GM12878 (cell line): Measurements from ENCODE around the gene RALGAPA2.

ENCODE experiments used
- EZH2 ChIP-seq: IDR thresholded peaks from 2 replicates; pipeline ENCODE4 v1.6.1; 2012; ENCODE audit warnings: low read depth, mild to moderate bottlenecking, control low read depth, inconsistent platforms, low read length, borderline replicate concordance; ENCODE audit not compliant: control insufficient read depth
- NR2C2 ChIP-seq: IDR thresholded peaks from 2 replicates; pipeline ENCODE4 v1.6.1; 2011; ENCODE audit warnings: borderline replicate concordance, low read depth; ENCODE audit not compliant: control insufficient read depth, insufficient read length
- NRF1 ChIP-seq: conservative IDR thresholded peaks from 2 replicates; pipeline ENCODE4 v1.6.1; 2011; ENCODE audit warnings: mild to moderate bottlenecking, low read depth, low read length, improper control_type of control experiment
- SP1 ChIP-seq: IDR thresholded peaks from one replicate; pipeline ENCODE4 v1.6.1; 2011; ENCODE audit warnings: low read depth, low read length
- SUZ12 ChIP-seq: fragments of 200-600 bp; sonication (generic); IDR thresholded peaks from one replicate; pipeline ENCODE4 v1.6.1; 2018; ENCODE audit warnings: antibody characterized with exemption, mild to moderate bottlenecking; ENCODE audit not compliant: unreplicated experiment
- TF ChIP-seq, protein P1 (sequence below), 3 experiments: IDR thresholded peaks in 2 of 3; conservative IDR thresholded peaks in 1 of 3; 2 replicates each; pipeline ENCODE4 v1.5.1; 2011; ENCODE audit warnings: low read depth in 3 of 3, low read length in 3 of 3, mild to moderate bottlenecking in 3 of 3, control low read depth in 2 of 3, moderate library complexity in 2 of 3, inconsistent platforms in 1 of 3, mixed read lengths in 1 of 3; ENCODE audit not compliant: control insufficient read depth in 2 of 3, insufficient read depth in 1 of 3; ENCODE audit errors: extremely low read depth in 1 of 3

DNA sequence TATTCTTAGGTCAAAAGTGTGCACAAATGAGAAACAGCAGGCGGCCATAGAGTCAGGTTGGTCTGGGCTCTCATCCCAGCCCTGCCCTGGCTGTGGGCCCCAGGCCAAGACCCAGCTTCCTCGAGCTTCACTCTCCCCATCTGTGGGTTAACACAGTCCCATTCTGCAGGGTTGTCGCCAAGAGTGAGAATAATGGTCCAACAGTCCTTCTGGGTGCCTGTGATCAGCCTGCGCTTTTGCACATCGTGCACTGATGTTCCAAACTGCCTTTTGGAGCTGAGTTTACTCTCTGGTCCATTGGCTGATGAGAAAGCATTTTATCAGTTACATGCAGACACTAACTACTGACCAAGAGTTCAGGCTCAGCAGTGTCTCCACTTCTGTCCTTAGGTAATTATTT lies 261.9 kb downstream of the RALGAPA2 start:
- no peak for TF ChIP-seq SP1
- no peak for TF ChIP-seq EZH2
- no peak for TF ChIP-seq NR2C2
- TF ChIP-seq, protein P1, sequence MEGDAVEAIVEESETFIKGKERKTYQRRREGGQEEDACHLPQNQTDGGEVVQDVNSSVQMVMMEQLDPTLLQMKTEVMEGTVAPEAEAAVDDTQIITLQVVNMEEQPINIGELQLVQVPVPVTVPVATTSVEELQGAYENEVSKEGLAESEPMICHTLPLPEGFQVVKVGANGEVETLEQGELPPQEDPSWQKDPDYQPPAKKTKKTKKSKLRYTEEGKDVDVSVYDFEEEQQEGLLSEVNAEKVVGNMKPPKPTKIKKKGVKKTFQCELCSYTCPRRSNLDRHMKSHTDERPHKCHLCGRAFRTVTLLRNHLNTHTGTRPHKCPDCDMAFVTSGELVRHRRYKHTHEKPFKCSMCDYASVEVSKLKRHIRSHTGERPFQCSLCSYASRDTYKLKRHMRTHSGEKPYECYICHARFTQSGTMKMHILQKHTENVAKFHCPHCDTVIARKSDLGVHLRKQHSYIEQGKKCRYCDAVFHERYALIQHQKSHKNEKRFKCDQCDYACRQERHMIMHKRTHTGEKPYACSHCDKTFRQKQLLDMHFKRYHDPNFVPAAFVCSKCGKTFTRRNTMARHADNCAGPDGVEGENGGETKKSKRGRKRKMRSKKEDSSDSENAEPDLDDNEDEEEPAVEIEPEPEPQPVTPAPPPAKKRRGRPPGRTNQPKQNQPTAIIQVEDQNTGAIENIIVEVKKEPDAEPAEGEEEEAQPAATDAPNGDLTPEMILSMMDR (IDR thresholded peaks at IDR 0.05 in 2 of 3, conservative IDR thresholded peaks at IDR 0.05 in 1 of 3; ENCODE audit: control insufficient read depth in 2 of 3, extremely low read depth in 1 of 3, insufficient read depth in 1 of 3, low read depth in 3 of 3, low read length in 3 of 3): no peak
- TF ChIP-seq NRF1: no peak
- no peak for TF ChIP-seq SUZ12
